ENCODE measurements around the gene CDK19.

GRCh38 chr6:110858562-110859214 is 43.4 kb upstream of the CDK19 start:
- no peak for TF ChIP-seq SP1 (IDR thresholded peaks at IDR 0.05)
- TF ChIP-seq FOXK2 (IDR thresholded peaks at IDR 0.05) = no peak
- no peak for TF ChIP-seq FOXM1 (IDR thresholded peaks at IDR 0.05; ENCODE audit: borderline replicate concordance)
- no peak for TF ChIP-seq HDGF (IDR thresholded peaks at IDR 0.05; ENCODE audit: borderline replicate concordance)

All from HEK293T (cell line).